Activated CD8-positive, alpha-beta memory T cell treated with anti-CD3 and anti-CD28 coated beads for 36 hours (primary cell): Measurements from ENCODE around the gene ALB. TPM values are rescaled to one million over a fixed set of nuclear protein-coding genes. Genes with fewer than 3 reads are reported as not detected.
"Not testable (repeated sequence)": the region's sequence is repeated elsewhere in the genome, so short reads cannot be mapped to it uniquely, and the experiment has no call there.

Experiments used
- CTCF ChIA-PET: fragments of 350-600 bp; sonication (Branson Sonifier 250); formaldehyde crosslinking; loops from one replicate; lab custom pipeline; 2021; ENCODE audit warnings: antibody characterized with exemption; lab: Charles Lee
- POLR2A ChIA-PET: fragments of 350-600 bp; sonication (Branson Sonifier 250); formaldehyde crosslinking; loops from one replicate; lab custom pipeline; 2021; ENCODE audit warnings: antibody characterized with exemption; lab: Charles Lee
- total RNA-seq, 2 experiments: library from RNA; stranded (reverse); gene quantifications; one replicate each; pipeline ENCODE4 v1.2.3, GENCODE V29; 2021

Gene ALB
- total RNA-seq, result not detected

- ChIA-PET CTCF (no interaction called here), POLR2A (no interaction called here)
Observed at GRCh38 chr4:73404042-73404441, at the start of gene ALB. Gene ALB, plus strand, starts transcription at chr4:73404287. Its CDS starts 41 bp downstream, at chr4:73404328.

- CTCF ChIA-PET, POLR2A ChIA-PET: not testable (repeated sequence)
Observed at GRCh38 chr4:73357174-73357573, 46.9 kb upstream of the ALB start.

GRCh38 chr4:73369506-73370199, 34.4 kb upstream of the ALB start:
- POLR2A ChIA-PET, result not testable (repeated sequence)

GRCh38 chr4:73375328-73375741, 28.8 kb upstream of the ALB start:
- CTCF ChIA-PET, result no interaction called here
- POLR2A ChIA-PET, result no interaction called here

More at GRCh38 chr4:73369506-73370199, 34.4 kb upstream of the ALB start:
- CTCF ChIA-PET, result not testable (repeated sequence)

GRCh38 chr4:73376251-73376650, 27.8 kb upstream of the ALB start:
- ChIA-PET POLR2A (no interaction called here), CTCF (no interaction called here)

- ChIA-PET POLR2A (no interaction called here), CTCF (no interaction called here)
Observed at GRCh38 chr4:73376976-73377375, 27.1 kb upstream of the ALB start.

- POLR2A ChIA-PET, result no interaction called here
- CTCF ChIA-PET, result no interaction called here
Observed at GRCh38 chr4:73378887-73379286, 25.2 kb upstream of the ALB start.

- ChIA-PET CTCF (no interaction called here), POLR2A (no interaction called here)
Observed at GRCh38 chr4:73379946-73380345, 24.1 kb upstream of the ALB start.

GRCh38 chr4:73381214-73381613, 22.9 kb upstream of the ALB start:
- POLR2A ChIA-PET, result no interaction called here
- CTCF ChIA-PET, result no interaction called here

GRCh38 chr4:73383452-73383851, 20.6 kb upstream of the ALB start:
- ChIA-PET POLR2A (no interaction called here), CTCF (no interaction called here)

- ChIA-PET POLR2A (no interaction called here), CTCF (no interaction called here)
Observed at GRCh38 chr4:73387552-73387951, 16.5 kb upstream of the ALB start.

GRCh38 chr4:73388887-73389286, 15.2 kb upstream of the ALB start:
- CTCF ChIA-PET, result no interaction called here
- POLR2A ChIA-PET, result no interaction called here

- POLR2A ChIA-PET, result interaction anchor here (0.5 kb wide), 1 partner anchor 12 kb away, joined by 6 read pairs; no protein-coding TSS in a partner anchor
Observed at GRCh38 chr4:73389663-73390062, 14.4 kb upstream of the ALB start.

GRCh38 chr4:73391774-73392173, 12.3 kb upstream of the ALB start:
- ChIA-PET POLR2A (no interaction called here), CTCF (no interaction called here)

More at GRCh38 chr4:73389663-73390062, 14.4 kb upstream of the ALB start:
- CTCF ChIA-PET, result not testable (repeated sequence)

GRCh38 chr4:73392936-73393335, 11.2 kb upstream of the ALB start:
- CTCF ChIA-PET, result no interaction called here
- POLR2A ChIA-PET, result no interaction called here

- ChIA-PET CTCF (no interaction called here), POLR2A (no interaction called here)
Observed at GRCh38 chr4:73396304-73396703, 7.8 kb upstream of the ALB start.

GRCh38 chr4:73396993-73397972, 6.8 kb upstream of the ALB start:
- ChIA-PET CTCF (no interaction called here), POLR2A (no interaction called here)

GRCh38 chr4:73401412-73401811, 2.7 kb upstream of the ALB start:
- POLR2A ChIA-PET, result interaction anchor here (0.7 kb wide), 1 partner anchor 12 kb away, joined by 6 read pairs; no protein-coding TSS in a partner anchor
- CTCF ChIA-PET, result no interaction called here

GRCh38 chr4:73404457-73404856, 370 bp downstream of the ALB start:
- POLR2A ChIA-PET, result no interaction called here
- CTCF ChIA-PET, result no interaction called here

- ChIA-PET CTCF (no interaction called here), POLR2A (no interaction called here)
Observed at GRCh38 chr4:73405138-73405537, 1.1 kb downstream of the ALB start.

GRCh38 chr4:73406548-73406875, 2.4 kb downstream of the ALB start:
- ChIA-PET POLR2A (no interaction called here), CTCF (no interaction called here)
